Lower leg skin (tissue), 4 donors: ENCODE results near the gene OR1J4. TPM values are rescaled to one million over a fixed set of nuclear protein-coding genes. Genes with fewer than 3 reads are reported as not detected.
"Not testable (repeated sequence)": the region's sequence is repeated elsewhere in the genome, so short reads cannot be mapped to it uniquely, and the experiment has no call there.

Source experiments
- DNase-seq, 2 donors: peaks; one replicate each; pipeline ENCODE4 v3.0.0-alpha.2; 2019; ENCODE audit warnings: low spot score in 2 of 2
- H3K4me3 ChIP-seq: fragments of 200-600 bp; sonication (generic); 2 replicates; pipeline ENCODE4 v1.5.1; 2017; ENCODE audit warnings: mild to moderate bottlenecking, low read depth; ENCODE audit not compliant: poor library complexity, severe bottlenecking
- CTCF ChIP-seq, 3 donors: fragments of 450-650 bp; IDR thresholded peaks; one replicate each; pipeline ENCODE4 v1.5.1; 2016; ENCODE audit warnings: antibody characterized with exemption in 3 of 3, mild to moderate bottlenecking in 3 of 3, moderate library complexity in 2 of 3
- POLR2A ChIP-seq, 2 donors: fragments of 450-650 bp; IDR thresholded peaks; one replicate each; pipeline ENCODE4 v1.6.1; 2016 to 2017; ENCODE audit warnings: antibody characterized with exemption in 2 of 2, mild to moderate bottlenecking in 1 of 2, moderate library complexity in 1 of 2
- WGBS, 2 donors: methylation state at CpG; one replicate each; pipeline ENCODE4 v1.1.5; 2018; 5-methylcytosine and 5-hydroxymethylcytosine counted together
- intact Hi-C: fragments of 100-400 bp; cut with DNase I; formaldehyde crosslinking; loops from one replicate; pipeline ENCODE4 v1.15.0; 2023; ENCODE audit warnings: low total_unique reads
- total RNA-seq, 4 donors: library from RNA; depleted of rRNA; stranded (reverse); fragments of >200 nt; gene quantifications; one replicate each; pipeline ENCODE4 v1.1.0, GENCODE V29; 2016

OR1J4 gene
- total RNA-seq, 4 donors from 2014 or later: 0.29 TPM; not detected in 3

DNA sequence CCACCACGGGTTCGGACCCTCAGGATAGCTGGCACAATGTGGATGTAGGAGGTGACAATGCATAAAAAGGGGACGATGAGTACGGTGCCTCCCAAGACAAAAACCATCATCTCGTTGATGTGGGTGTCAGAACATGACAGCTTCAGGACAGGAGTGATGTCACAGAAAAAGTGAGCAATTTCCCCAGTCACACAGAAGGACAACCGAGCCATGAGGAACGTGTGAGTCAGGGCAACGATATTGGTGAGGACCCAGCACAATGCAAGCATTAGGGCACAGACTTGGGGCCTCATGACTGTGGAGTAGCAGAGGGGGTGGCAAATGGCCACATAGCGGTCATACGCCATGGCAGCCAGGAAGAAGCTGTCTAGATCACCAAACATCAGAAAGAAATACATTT is 7.7 kb downstream of the OR1J4 start:
- no peak for DNase-seq
- intact Hi-C loops: no loop called here
- no peak for TF ChIP-seq CTCF (IDR thresholded peaks at IDR 0.05)
- TF ChIP-seq POLR2A (IDR thresholded peaks at IDR 0.05): no peak
- WGBS, 2 donors: 81 to 86% methylated on average over 10 of the region's 10 CpGs
- H3K4me3 ChIP-seq: no peak overlapping the region

- no peak within 1 kb of the TSS for H3K4me3 ChIP-seq
- intact Hi-C loops: no loop called here
- DNase-seq: no peak
- TF ChIP-seq CTCF (IDR thresholded peaks at IDR 0.05) (no peak), POLR2A (IDR thresholded peaks at IDR 0.05) (no peak)
- 79 to 88% methylated on average over 3 of the region's 3 CpGs for WGBS, 2 donors
These were observed 8.3 kb downstream of the OR1J4 start, which contains the start of gene OR1N1 for GRCh38 chr9:122527193-122527592. Gene OR1N1, minus strand, starts transcription at chr9:122527293. Its CDS starts 0 bp downstream, at chr9:122527293.

DNA sequence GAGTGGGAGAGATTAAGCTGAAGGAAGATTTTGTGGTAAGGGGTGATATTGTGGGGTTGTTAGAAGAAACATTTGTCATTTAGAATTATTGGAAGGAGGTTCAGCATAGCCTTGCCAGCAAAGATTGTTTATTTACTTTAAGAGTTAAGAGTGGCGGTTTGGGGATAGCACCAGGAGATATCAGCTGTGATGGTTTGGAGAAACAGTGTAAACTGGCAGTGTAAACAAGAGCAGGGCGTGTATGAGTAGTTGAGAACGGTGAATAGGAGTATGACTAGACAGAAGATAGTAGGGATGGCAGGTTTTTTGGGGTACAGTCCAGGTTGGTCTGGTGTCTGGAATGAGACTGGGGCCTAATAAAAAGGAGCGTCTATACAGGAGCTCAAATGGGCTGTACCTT is 12.2 kb downstream of the OR1J4 start:
- intact Hi-C loops, DNase-seq, H3K4me3 ChIP-seq: not testable (repeated sequence)
- WGBS, 2 donors: 75 to 81% methylated on average over 4 of the region's 4 CpGs

GRCh38 chr9:122536134-122536533 is 17.2 kb downstream of the OR1J4 start:
- intact Hi-C loops: no loop called here
- 95 to 97% methylated on average over 1 of the region's 1 CpG for WGBS, 2 donors

DNA sequence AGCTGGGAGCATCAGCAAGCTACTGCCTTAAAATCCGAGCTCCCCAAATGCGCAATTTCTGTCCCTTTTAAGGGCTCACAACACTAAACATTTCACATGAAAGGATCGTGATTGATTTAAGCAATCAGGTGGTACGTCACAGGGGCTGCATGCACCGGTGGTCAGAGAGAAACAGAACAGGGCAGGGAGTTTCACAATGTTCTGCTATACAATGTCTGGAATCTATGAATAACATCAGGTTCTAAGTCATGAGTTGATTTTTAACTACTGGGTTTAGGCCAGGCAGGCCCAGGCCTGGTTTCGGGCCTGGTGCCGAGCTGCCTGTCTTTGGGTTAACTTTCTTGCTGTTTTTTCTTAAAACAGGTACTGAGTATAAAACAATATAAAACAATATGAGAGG is 18.1 kb downstream of the OR1J4 start:
- intact Hi-C loops, H3K4me3 ChIP-seq, DNase-seq: not testable (repeated sequence)
- 60 to 70% methylated on average over 7 of the region's 7 CpGs for WGBS, 2 donors

More at GRCh38 chr9:122536134-122536533, 17.2 kb downstream of the OR1J4 start:
- TF ChIP-seq CTCF (IDR thresholded peaks at IDR 0.05) (no peak), POLR2A (IDR thresholded peaks at IDR 0.05) (no peak)
- no peak for DNase-seq
- H3K4me3 ChIP-seq: no peak overlapping the region

- H3K4me3 ChIP-seq: no peak overlapping the region
- 59 to 74% methylated on average over 2 of the region's 2 CpGs for WGBS, 2 donors
- TF ChIP-seq CTCF (IDR thresholded peaks at IDR 0.05) (no peak), POLR2A (IDR thresholded peaks at IDR 0.05) (no peak)
- DNase-seq: no peak
- intact Hi-C loops: no loop called here
These were observed 19.8 kb downstream of the OR1J4 start for GRCh38 chr9:122538757-122539156.

GRCh38 chr9:122546196-122546595 is 27.3 kb downstream of the OR1J4 start:
- TF ChIP-seq POLR2A (IDR thresholded peaks at IDR 0.05) (no peak), CTCF (IDR thresholded peaks at IDR 0.05) (no peak)
- WGBS, 2 donors: 59 to 62% methylated on average over 8 of the region's 8 CpGs
- no peak overlapping the region for H3K4me3 ChIP-seq
- no peak for DNase-seq
- intact Hi-C loops: no loop called here
